Astrocyte (in vitro differentiated cells and primary cell): ENCODE results near the gene CEP128. TPM values are rescaled to one million over a fixed set of nuclear protein-coding genes. Genes with fewer than 3 reads are reported as not detected.

Experiments
- DNase-seq: peaks from one replicate; pipeline ENCODE4 v3.0.0-alpha.2; 2010; ENCODE audit warnings: low read depth
- FAIRE-seq: peaks from 2 replicates; lab custom pipeline; 2011; peaks lifted over from hg19 to GRCh38; lab: Jason Lieb, UNC
- H2AFZ ChIP-seq: 2 replicates; pipeline ENCODE4 v1.6.0; 2012; ENCODE audit warnings: low read depth, low read length, inconsistent platforms
- H3K27ac ChIP-seq: 2 replicates; pipeline ENCODE4 v1.5.1; 2011; ENCODE audit warnings: low read depth, low read length, inconsistent platforms
- H3K27me3 ChIP-seq: 2 replicates; pipeline ENCODE4 v1.6.0; 2011; ENCODE audit warnings: low read length, inconsistent platforms; ENCODE audit not compliant: insufficient read depth
- H3K36me3 ChIP-seq: 2 replicates; pipeline ENCODE4 v1.5.1; 2011; ENCODE audit warnings: low read length, inconsistent platforms; ENCODE audit not compliant: insufficient read depth
- H3K4me1 ChIP-seq: 2 replicates; pipeline ENCODE4 v1.5.1; 2011; ENCODE audit warnings: low read length, inconsistent platforms; ENCODE audit not compliant: insufficient read depth
- H3K4me2 ChIP-seq: 2 replicates; pipeline ENCODE4 v1.6.0; 2012; ENCODE audit warnings: low read length, inconsistent platforms
- H3K4me3 ChIP-seq: 2 replicates; pipeline ENCODE4 v1.5.1; 2011; ENCODE audit warnings: low read depth, mild to moderate bottlenecking, low read length, inconsistent platforms; ENCODE audit not compliant: insufficient read depth
- H3K79me2 ChIP-seq: 2 replicates; pipeline ENCODE4 v1.6.0; 2012; ENCODE audit warnings: mild to moderate bottlenecking, low read length, inconsistent platforms; ENCODE audit not compliant: insufficient read depth
- H3K9ac ChIP-seq: 2 replicates; pipeline ENCODE4 v1.6.0; 2012; ENCODE audit warnings: mild to moderate bottlenecking, low read length, inconsistent platforms
- H3K9me3 ChIP-seq: 2 replicates; pipeline ENCODE4 v1.5.1; 2012; ENCODE audit warnings: low read depth, mild to moderate bottlenecking, low read length, inconsistent platforms; ENCODE audit not compliant: insufficient read depth
- H4K20me1 ChIP-seq: 2 replicates; pipeline ENCODE4 v1.6.0; 2012; ENCODE audit warnings: low read length, inconsistent platforms; ENCODE audit not compliant: insufficient read depth
- H3K27ac Mint-ChIP-seq: one replicate; pipeline ENCODE4 v1.8.0; 2021; ENCODE audit warnings: mild to moderate bottlenecking, mixed read lengths; ENCODE audit not compliant: unreplicated experiment
- H3K27me3 Mint-ChIP-seq: one replicate; pipeline ENCODE4 v1.8.0; 2021; ENCODE audit warnings: low read depth, mixed read lengths; ENCODE audit not compliant: unreplicated experiment
- H3K36me3 Mint-ChIP-seq: one replicate; pipeline ENCODE4 v1.8.0; 2021; ENCODE audit warnings: low read depth, mixed read lengths; ENCODE audit not compliant: unreplicated experiment
- H3K4me1 Mint-ChIP-seq: one replicate; pipeline ENCODE4 v1.8.0; 2021; ENCODE audit warnings: low read depth, mixed read lengths; ENCODE audit not compliant: unreplicated experiment
- H3K4me3 Mint-ChIP-seq: one replicate; pipeline ENCODE4 v1.8.0; 2021; ENCODE audit warnings: mild to moderate bottlenecking, moderate library complexity, mixed read lengths; ENCODE audit not compliant: unreplicated experiment
- H3K9me3 Mint-ChIP-seq: one replicate; pipeline ENCODE4 v1.8.0; 2021; ENCODE audit warnings: mild to moderate bottlenecking, mixed read lengths; ENCODE audit not compliant: unreplicated experiment
- EZH2 ChIP-seq: IDR thresholded peaks from 2 replicates; pipeline ENCODE4 v1.6.1; 2012; ENCODE audit warnings: mild to moderate bottlenecking, low read length, inconsistent platforms; ENCODE audit not compliant: insufficient read depth
- total RNA-seq: library from RNA; stranded (reverse); gene quantifications from 2 replicates; pipeline ENCODE4 v1.2.1, GENCODE V29; 2021
- TF ChIP-seq, protein P1 (sequence below): IDR thresholded peaks from 2 replicates; pipeline ENCODE4 v1.5.1; 2011; ENCODE audit warnings: low read depth, mild to moderate bottlenecking, inconsistent platforms, low read length, moderate library complexity; ENCODE audit not compliant: insufficient read depth

CEP128 gene
- total RNA-seq, 1 donor from 2014 or later, result 6.4 TPM

GRCh38 chr14:80930095-80930494 lies 11.4 kb downstream of the CEP128 start:
- Mint-ChIP-seq H3K9me3 (no peaks in the 10 kb centered on the region), H3K4me3 (no peak overlapping the region), H3K27me3 (no peaks in the 10 kb centered on the region), H3K4me1 (peaks cover 27% of the 10 kb centered on the region), H3K36me3 (no peaks in the 10 kb centered on the region), H3K27ac (peak overlapping the region; percentile 75)
- no peak for DNase-seq
- Histone ChIP-seq H3K4me2 (no peak overlapping the region), H3K9ac (no peak overlapping the region), H2AFZ (no peak overlapping the region), H3K9me3 (no peaks in the 10 kb centered on the region), H3K4me1 (peaks cover 21% of the 10 kb centered on the region), H3K4me3 (no peak overlapping the region), H3K27ac (no peak overlapping the region), H3K79me2 (peaks cover 33% of the 10 kb centered on the region), H3K36me3 (no peaks in the 10 kb centered on the region), H4K20me1 (no peaks in the 10 kb centered on the region), H3K27me3 (no peaks in the 10 kb centered on the region)
- no peak for FAIRE-seq
- TF ChIP-seq, protein P1, sequence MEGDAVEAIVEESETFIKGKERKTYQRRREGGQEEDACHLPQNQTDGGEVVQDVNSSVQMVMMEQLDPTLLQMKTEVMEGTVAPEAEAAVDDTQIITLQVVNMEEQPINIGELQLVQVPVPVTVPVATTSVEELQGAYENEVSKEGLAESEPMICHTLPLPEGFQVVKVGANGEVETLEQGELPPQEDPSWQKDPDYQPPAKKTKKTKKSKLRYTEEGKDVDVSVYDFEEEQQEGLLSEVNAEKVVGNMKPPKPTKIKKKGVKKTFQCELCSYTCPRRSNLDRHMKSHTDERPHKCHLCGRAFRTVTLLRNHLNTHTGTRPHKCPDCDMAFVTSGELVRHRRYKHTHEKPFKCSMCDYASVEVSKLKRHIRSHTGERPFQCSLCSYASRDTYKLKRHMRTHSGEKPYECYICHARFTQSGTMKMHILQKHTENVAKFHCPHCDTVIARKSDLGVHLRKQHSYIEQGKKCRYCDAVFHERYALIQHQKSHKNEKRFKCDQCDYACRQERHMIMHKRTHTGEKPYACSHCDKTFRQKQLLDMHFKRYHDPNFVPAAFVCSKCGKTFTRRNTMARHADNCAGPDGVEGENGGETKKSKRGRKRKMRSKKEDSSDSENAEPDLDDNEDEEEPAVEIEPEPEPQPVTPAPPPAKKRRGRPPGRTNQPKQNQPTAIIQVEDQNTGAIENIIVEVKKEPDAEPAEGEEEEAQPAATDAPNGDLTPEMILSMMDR, result no peak
- TF ChIP-seq EZH2, result no peak

DNA sequence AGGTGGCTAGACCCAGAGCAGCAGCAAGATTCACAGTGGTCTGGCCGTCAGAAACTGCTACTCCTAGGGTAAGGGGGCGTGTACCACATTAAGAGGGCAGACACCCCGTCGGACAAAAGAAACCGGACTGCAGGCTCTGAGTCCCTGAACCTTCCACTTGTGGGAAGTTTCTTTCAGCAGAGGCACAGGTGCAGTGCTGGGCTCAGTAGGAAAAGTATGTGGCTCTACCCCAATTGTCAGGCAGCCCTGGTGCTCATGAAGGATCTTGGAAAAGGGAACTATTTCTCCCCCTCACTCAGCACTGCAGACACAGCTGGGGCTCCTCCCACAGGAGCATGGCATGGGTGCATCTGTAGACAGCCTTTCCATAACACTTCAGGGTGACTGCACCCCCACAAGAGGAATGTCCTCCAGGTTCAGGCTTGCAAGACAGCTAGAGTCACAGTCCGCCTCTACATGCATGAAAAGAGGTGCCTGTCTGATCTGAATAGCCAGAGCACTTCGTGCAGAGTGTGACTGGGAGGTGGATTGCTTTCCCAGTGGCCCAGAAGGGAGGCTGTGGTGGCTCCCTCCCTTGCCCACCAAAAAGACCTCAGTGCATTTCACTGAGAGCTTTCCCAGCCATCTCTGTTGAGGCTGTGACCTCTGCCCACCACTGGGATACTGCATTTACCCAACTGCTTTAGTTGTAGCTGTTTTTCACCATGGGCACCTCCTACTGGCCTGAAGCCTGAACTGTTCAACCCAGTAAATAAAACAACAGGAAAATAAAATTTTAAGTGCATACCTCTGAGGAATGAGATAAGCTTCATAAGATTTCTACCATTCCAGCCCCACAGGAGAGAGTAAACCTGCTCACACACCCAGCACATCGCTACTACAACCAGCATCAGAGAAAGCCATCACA lies 14.2 kb downstream of the CEP128 start:
- Mint-ChIP-seq H3K4me3 (no peak overlapping the region), H3K36me3 (no peaks in the 10 kb centered on the region), H3K9me3 (no peaks in the 10 kb centered on the region), H3K4me1 (peaks cover 29% of the 10 kb centered on the region), H3K27me3 (no peaks in the 10 kb centered on the region), H3K27ac (peak overlapping the region; percentile 59)
- Histone ChIP-seq H3K4me3 (no peak overlapping the region), H4K20me1 (no peaks in the 10 kb centered on the region), H3K27me3 (no peaks in the 10 kb centered on the region), H3K4me1 (peaks cover 21% of the 10 kb centered on the region), H2AFZ (no peak overlapping the region), H3K9me3 (no peaks in the 10 kb centered on the region), H3K9ac (peak overlapping the region; percentile 2), H3K79me2 (peaks cover 26% of the 10 kb centered on the region), H3K36me3 (no peaks in the 10 kb centered on the region), H3K4me2 (peak overlapping the region; percentile 38), H3K27ac (peak overlapping the region; percentile 43)
- FAIRE-seq, result no peak
- DNase-seq, result no peak
- TF ChIP-seq, protein P1, result no peak
- TF ChIP-seq EZH2, result no peak
